ENCODE data around the gene ARHGAP18. TPM values are rescaled to one million over a fixed set of nuclear protein-coding genes. Genes with fewer than 3 reads are reported as not detected.

Gene ARHGAP18
- total and polyA plus RNA-seq, 2 of the 13 experiments (the other 11 are each of a cell fraction or from before 2014, with no cell fraction given): 58.2 to 115 TPM

GRCh38 chr6:129606664-129607063 lies 103.3 kb downstream of the ARHGAP18 start:
- Histone ChIP-seq H3K79me2 (ENCODE audit: insufficient read depth, low read length) (no peaks in the 10 kb centered on the region), H3K9ac (ENCODE audit: insufficient read depth, low read depth, low read length) (no peak overlapping the region), H3K27me3 (ENCODE audit: control insufficient read depth in 1 of 2, insufficient read depth in 2 of 2, low read length in 2 of 2) (no peaks in the 10 kb centered on the region), H3K9me3 (ENCODE audit: low read length) (no peaks in the 10 kb centered on the region), H3K4me3 (replicated peaks in 1 of 3; ENCODE audit: insufficient read depth in 1 of 3, low read depth in 2 of 3, low read length in 3 of 3) (no peak overlapping the region), H3K4me2 (ENCODE audit: low read depth, low read length) (no peak overlapping the region), H2AFZ (ENCODE audit: low read length) (no peak overlapping the region), H4K20me1 (ENCODE audit: insufficient read depth, low read length) (no peaks in the 10 kb centered on the region), H3K4me1 (ENCODE audit: insufficient read depth, low read length) (no peaks in the 10 kb centered on the region), H3K27ac (ENCODE audit: extremely low read length, insufficient read depth, low read length) (no peak overlapping the region), H3K36me3 (replicated peaks in 1 of 2; ENCODE audit: control insufficient read depth in 1 of 2, insufficient read depth in 2 of 2, low read length in 2 of 2) (peaks cover 29 to 85% of the 10 kb centered on the region in 2 experiments)
- intact Hi-C loops (cut with micrococcal nuclease; ENCODE audit: unreplicated experiment) (no loop called here), in situ Hi-C loops (cut with HindIII; ENCODE audit: extremely low pct_ligation_motif_present, low pct_unique_long_range_greater_than_20kb) (no loop called here)
- DNase-seq (ENCODE audit: low spot score): no peak
- FAIRE-seq: no peak
- WGBS (ENCODE audit: low lambda C conversion rate): 97% methylated on average over 5 of the region's 5 CpGs
- BruUV-seq (replicated peaks): no TSS peak
- ATAC-seq: no peak
- CTCF ChIA-PET (ENCODE audit: low intra/inter-chr PET ratio, low total read pairs): no interaction called here
- no peak for TF ChIP-seq BCL6 (CRISPR knock-in tag; IDR thresholded peaks at IDR 0.05)
- TF ChIP-seq KAT7 (CRISPR knock-in tag; IDR thresholded peaks at IDR 0.05; ENCODE audit: borderline replicate concordance): no peak
- TF ChIP-seq HBP1 (CRISPR knock-in tag; IDR thresholded peaks at IDR 0.05; ENCODE audit: low read depth): no peak
- TF ChIP-seq SMARCC2 (IDR thresholded peaks at IDR 0.05): no peak
- POLR2A ChIA-PET: no interaction called here

- 97% methylated on average over 7 of the region's 7 CpGs for WGBS (ENCODE audit: low lambda C conversion rate)
- no peak for ATAC-seq
- Histone ChIP-seq H3K27ac (ENCODE audit: extremely low read length, insufficient read depth, low read length) (no peak overlapping the region), H3K79me2 (ENCODE audit: insufficient read depth, low read length) (no peaks in the 10 kb centered on the region), H2AFZ (ENCODE audit: low read length) (no peak overlapping the region), H3K36me3 (replicated peaks in 1 of 2; ENCODE audit: control insufficient read depth in 1 of 2, insufficient read depth in 2 of 2, low read length in 2 of 2) (peaks cover 29 to 82% of the 10 kb centered on the region in 2 experiments), H3K27me3 (ENCODE audit: control insufficient read depth in 1 of 2, insufficient read depth in 2 of 2, low read length in 2 of 2) (no peaks in the 10 kb centered on the region), H3K4me2 (ENCODE audit: low read depth, low read length) (no peak overlapping the region), H4K20me1 (ENCODE audit: insufficient read depth, low read length) (no peaks in the 10 kb centered on the region), H3K4me3 (replicated peaks in 1 of 3; ENCODE audit: insufficient read depth in 1 of 3, low read depth in 2 of 3, low read length in 3 of 3) (no peak overlapping the region), H3K9ac (ENCODE audit: insufficient read depth, low read depth, low read length) (no peak overlapping the region), H3K4me1 (ENCODE audit: insufficient read depth, low read length) (no peaks in the 10 kb centered on the region), H3K9me3 (ENCODE audit: low read length) (no peaks in the 10 kb centered on the region)
- CTCF ChIA-PET (ENCODE audit: low intra/inter-chr PET ratio, low total read pairs): no interaction called here
- POLR2A ChIA-PET: no interaction called here
- TF ChIP-seq ZBTB39 (CRISPR knock-in tag; IDR thresholded peaks at IDR 0.05) (no peak), RBM22 (optimal IDR thresholded peaks at IDR 0.05; ENCODE audit: low read length) (peak; percentile 69)
- in situ Hi-C loops (cut with HindIII; ENCODE audit: extremely low pct_ligation_motif_present, low pct_unique_long_range_greater_than_20kb) (no loop called here), intact Hi-C loops (cut with micrococcal nuclease; ENCODE audit: unreplicated experiment) (no loop called here)
- FAIRE-seq: no peak
- DNase-seq (ENCODE audit: low spot score): no peak
- BruUV-seq (replicated peaks): no TSS peak
Observed at GRCh38 chr6:129605967-129606366, 104.0 kb downstream of the ARHGAP18 start.
